ENCODE measurements around the gene NXN. TPM values are rescaled to one million over a fixed set of nuclear protein-coding genes. Genes with fewer than 3 reads are reported as not detected.
"Not testable (repeated sequence)": the region's sequence is repeated elsewhere in the genome, so short reads cannot be mapped to it uniquely, and the experiment has no call there.

NXN gene
- total RNA-seq, 1 donor from 2014 or later: 0.31 TPM

DNA sequence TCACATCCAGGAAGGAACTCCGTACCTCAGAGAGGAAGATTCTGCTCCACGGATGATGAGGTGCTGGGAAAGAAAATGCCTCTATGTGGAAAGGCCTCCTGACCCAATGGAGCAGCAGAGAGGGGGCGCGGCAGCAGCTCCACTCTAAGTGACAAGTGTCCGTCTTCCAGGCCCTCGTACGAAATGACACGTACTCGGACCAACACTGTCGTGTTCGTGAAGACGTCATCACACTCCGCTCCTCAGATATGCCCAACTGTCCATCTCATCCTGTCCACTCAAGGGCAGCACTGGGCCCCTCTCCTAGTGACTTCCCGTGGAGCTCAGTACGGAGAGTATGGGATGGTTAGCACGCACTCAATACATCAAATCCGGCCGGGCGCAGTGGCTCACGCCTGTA lies 165.2 kb downstream of the NXN start:
- Mint-ChIP-seq H3K9me3 (no peaks in the 10 kb centered on the region), H3K27me3 (ENCODE audit: insufficient read depth) (peaks cover 2% of the 10 kb centered on the region), H3K36me3 (ENCODE audit: low read depth) (no peaks in the 10 kb centered on the region)

DNA sequence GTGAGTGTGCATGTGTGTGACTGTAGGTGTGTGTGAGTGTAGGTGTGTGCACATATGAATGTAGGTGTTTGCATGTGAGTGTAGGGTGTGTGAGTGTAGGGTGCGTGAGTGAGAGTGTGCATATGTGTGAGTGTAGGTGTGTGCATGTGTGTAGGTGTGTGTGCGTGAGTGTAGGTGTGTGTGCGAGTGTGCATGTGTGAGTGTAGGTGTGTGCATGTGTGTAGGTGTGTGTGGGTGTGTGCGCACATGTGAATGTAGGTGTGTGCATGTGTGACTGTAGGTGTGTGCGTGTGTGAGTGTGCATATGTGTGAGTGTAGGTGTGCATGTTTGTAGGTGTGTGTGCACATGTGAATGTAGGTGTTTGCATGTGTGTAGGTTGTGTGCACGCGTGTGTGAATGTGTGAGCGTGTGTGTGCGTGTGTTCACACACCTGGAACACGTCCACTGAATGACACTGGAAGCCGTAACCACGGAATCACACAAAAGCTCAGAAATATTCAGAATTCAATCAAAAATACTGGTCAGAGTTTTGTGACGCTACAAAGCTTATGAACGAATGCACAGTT lies 166.9 kb downstream of the NXN start:
- DNase-seq (ENCODE audit: low spot score): no peak
- peaks cover 2% of the 10 kb centered on the region for H3K27me3 Mint-ChIP-seq (ENCODE audit: insufficient read depth)
- no peak overlapping the region for H3K4me3 Mint-ChIP-seq
- H3K27ac Mint-ChIP-seq: no peak overlapping the region
- H3K36me3 Mint-ChIP-seq (ENCODE audit: low read depth): no peaks in the 10 kb centered on the region
- no peaks in the 10 kb centered on the region for H3K4me1 Mint-ChIP-seq (ENCODE audit: low read depth)
- H3K9me3 Mint-ChIP-seq: no peaks in the 10 kb centered on the region
- intact Hi-C loops (cut with micrococcal nuclease): no loop called here

More for the DNA sequence above, 165.2 kb downstream of the NXN start:
- no peak for DNase-seq (ENCODE audit: low spot score)
- intact Hi-C loops (cut with micrococcal nuclease): no loop called here
- H3K4me3 Mint-ChIP-seq: no peak overlapping the region
- no peak overlapping the region for H3K27ac Mint-ChIP-seq
- H3K4me1 Mint-ChIP-seq (ENCODE audit: low read depth): no peaks in the 10 kb centered on the region

GRCh38 chr17:811051-811784 lies 168.4 kb downstream of the NXN start:
- no peak overlapping the region for H3K4me3 Mint-ChIP-seq
- no peaks in the 10 kb centered on the region for H3K9me3 Mint-ChIP-seq

DNA sequence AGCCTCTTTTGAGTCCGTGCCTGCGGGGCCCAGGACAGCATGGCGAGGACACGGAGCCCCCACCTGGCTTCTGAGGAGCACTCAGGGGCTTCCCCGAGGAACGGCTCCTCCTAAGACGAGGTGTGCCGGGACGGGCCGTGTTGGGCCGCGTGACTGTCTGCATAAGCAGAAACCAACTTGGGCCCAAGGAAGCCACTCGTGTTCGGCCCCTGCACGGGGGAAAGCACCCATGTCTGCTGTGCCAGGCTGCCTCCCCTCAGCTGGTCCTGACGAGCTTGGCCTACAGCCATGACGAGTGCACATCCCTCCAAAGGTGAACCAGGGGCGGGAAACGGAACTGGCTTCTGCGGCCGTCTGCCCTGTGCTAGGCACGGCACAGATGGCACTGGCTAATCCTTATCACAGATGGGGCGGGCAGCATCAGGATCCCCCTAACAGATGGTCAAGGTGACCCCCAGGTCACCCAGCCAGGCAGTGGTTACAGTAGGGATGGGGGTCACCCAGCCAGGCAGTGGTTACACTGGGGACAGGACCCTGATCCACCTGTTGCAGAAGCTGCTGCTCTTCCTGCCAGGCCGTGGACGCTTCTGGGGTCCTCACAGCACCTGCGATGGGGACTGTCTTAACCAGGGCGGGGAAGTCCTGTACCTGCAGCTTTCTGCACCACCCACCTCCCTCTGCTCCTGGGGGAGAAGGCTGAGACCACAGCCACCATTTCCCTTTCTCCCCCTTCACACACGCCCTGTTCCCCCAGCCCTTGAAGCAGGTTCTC lies 171.9 kb downstream of the NXN start:
- Mint-ChIP-seq H3K36me3 (ENCODE audit: low read depth) (no peaks in the 10 kb centered on the region), H3K27me3 (ENCODE audit: insufficient read depth) (no peaks in the 10 kb centered on the region), H3K9me3 (no peaks in the 10 kb centered on the region), H3K4me1 (ENCODE audit: low read depth) (no peaks in the 10 kb centered on the region), H3K27ac (no peak overlapping the region), H3K4me3 (no peak overlapping the region)
- intact Hi-C loops (cut with micrococcal nuclease): no loop called here
- no peak for DNase-seq (ENCODE audit: low spot score)

More at GRCh38 chr17:811051-811784, 168.4 kb downstream of the NXN start:
- peaks cover 2% of the 10 kb centered on the region for H3K27me3 Mint-ChIP-seq (ENCODE audit: insufficient read depth)
- no peaks in the 10 kb centered on the region for H3K36me3 Mint-ChIP-seq (ENCODE audit: low read depth)
- intact Hi-C loops (cut with micrococcal nuclease): no loop called here
- H3K27ac Mint-ChIP-seq: no peak overlapping the region
- no peak for DNase-seq (ENCODE audit: low spot score)
- no peaks in the 10 kb centered on the region for H3K4me1 Mint-ChIP-seq (ENCODE audit: low read depth)

DNA sequence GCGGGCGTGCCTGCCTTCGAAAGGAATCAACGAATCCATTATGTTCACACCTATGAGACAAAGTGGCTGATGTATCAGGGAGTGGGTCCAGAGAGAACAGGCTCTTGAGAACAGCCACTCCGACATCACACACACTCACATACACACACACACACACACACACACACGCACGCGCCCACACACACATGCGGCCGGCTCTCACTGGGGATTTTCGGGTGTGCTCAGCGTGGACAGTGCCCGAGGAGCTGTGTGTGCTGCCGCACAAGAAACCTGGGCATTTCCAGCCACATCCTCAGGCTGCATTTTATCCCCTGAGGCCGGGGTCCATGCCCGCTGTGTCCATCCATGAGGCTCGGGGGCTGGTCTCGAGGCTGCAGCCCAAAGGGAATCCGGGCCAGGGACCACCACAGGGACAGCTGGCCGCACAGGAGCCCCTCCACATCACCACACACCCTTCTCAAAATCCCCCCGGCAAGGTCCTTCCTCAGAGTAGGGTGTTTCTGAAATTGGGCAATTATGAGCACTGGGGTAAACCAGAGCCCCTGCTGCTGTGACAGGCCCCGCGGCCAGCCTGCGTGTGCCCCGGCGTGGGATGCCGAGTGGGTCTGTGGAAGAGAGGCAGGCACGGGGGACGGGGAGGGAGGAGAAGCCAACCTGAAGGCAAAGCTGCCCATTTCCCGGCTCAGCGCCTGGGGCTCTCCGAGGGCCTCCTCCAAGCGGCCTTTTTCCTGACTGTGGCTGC lies 172.6 kb downstream of the NXN start:
- H3K27me3 Mint-ChIP-seq (ENCODE audit: insufficient read depth): no peaks in the 10 kb centered on the region
- H3K4me3 Mint-ChIP-seq: no peak overlapping the region
- intact Hi-C loops (cut with micrococcal nuclease): no loop called here

DNA sequence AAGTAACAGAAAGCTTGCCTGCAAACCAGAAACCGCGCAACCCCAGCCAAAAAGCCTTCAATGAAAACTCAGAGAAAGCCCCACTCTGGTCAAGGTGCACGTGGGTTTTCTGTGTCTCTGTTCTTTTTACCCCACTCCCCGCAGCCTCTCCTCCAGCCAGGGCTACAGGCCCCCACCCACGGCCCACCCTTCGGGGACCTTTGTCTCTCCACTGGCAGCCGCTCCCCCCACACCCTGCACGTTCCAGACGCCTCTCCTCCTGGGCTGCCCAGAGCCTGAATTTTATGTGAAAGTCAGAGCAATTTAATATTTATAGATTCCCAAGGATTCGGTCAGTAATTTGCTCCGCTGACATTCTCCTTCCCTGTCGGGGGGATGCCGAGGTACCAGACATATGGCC lies 173.2 kb downstream of the NXN start:
- no peaks in the 10 kb centered on the region for H3K4me1 Mint-ChIP-seq (ENCODE audit: low read depth)
- H3K27ac Mint-ChIP-seq: no peak overlapping the region
- H3K27me3 Mint-ChIP-seq (ENCODE audit: insufficient read depth): no peaks in the 10 kb centered on the region
- no peak for DNase-seq (ENCODE audit: low spot score)
- intact Hi-C loops (cut with micrococcal nuclease): no loop called here
- H3K9me3 Mint-ChIP-seq: no peaks in the 10 kb centered on the region
- H3K4me3 Mint-ChIP-seq: no peak overlapping the region
- H3K36me3 Mint-ChIP-seq (ENCODE audit: low read depth): no peaks in the 10 kb centered on the region

More for the DNA sequence above, 172.6 kb downstream of the NXN start:
- Mint-ChIP-seq H3K27ac (no peak overlapping the region), H3K4me1 (ENCODE audit: low read depth) (no peaks in the 10 kb centered on the region), H3K9me3 (no peaks in the 10 kb centered on the region), H3K36me3 (ENCODE audit: low read depth) (no peaks in the 10 kb centered on the region)
- DNase-seq (ENCODE audit: low spot score): no peak

DNA sequence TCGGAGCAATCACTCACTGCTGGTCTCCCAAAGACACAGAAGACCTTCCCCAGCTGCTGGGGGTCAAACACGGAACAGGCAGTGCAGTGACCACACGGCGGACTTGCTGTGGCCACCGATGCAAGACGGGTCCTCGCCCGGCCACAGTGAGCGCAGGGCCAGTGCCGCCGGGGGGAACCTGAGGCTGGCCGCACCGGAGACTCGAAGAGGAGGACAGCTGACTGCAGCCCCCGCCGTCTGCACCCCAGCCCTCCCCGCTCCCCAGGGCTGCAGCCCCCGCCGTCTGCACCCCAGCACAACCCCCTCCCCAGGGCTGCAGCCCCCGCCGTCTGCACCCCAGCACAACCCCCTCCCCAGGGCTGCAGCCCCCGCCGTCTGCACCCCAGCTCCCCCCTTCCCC lies 173.7 kb downstream of the NXN start:
- H3K9me3 Mint-ChIP-seq; H3K4me3 Mint-ChIP-seq; H3K27me3 Mint-ChIP-seq (ENCODE audit: insufficient read depth); H3K27ac Mint-ChIP-seq; DNase-seq (ENCODE audit: low spot score); H3K36me3 Mint-ChIP-seq (ENCODE audit: low read depth); H3K4me1 Mint-ChIP-seq (ENCODE audit: low read depth); intact Hi-C loops (cut with micrococcal nuclease): not testable (repeated sequence)

- H3K27ac Mint-ChIP-seq: no peak overlapping the region
- no peaks in the 10 kb centered on the region for H3K27me3 Mint-ChIP-seq (ENCODE audit: insufficient read depth)
- H3K4me3 Mint-ChIP-seq: no peak overlapping the region
- intact Hi-C loops (cut with micrococcal nuclease): no loop called here
- H3K4me1 Mint-ChIP-seq (ENCODE audit: low read depth): no peaks in the 10 kb centered on the region
- H3K9me3 Mint-ChIP-seq: no peaks in the 10 kb centered on the region
- no peak for DNase-seq (ENCODE audit: low spot score)
- no peaks in the 10 kb centered on the region for H3K36me3 Mint-ChIP-seq (ENCODE audit: low read depth)
These were observed 174.8 kb downstream of the NXN start for GRCh38 chr17:804541-805435.

DNA sequence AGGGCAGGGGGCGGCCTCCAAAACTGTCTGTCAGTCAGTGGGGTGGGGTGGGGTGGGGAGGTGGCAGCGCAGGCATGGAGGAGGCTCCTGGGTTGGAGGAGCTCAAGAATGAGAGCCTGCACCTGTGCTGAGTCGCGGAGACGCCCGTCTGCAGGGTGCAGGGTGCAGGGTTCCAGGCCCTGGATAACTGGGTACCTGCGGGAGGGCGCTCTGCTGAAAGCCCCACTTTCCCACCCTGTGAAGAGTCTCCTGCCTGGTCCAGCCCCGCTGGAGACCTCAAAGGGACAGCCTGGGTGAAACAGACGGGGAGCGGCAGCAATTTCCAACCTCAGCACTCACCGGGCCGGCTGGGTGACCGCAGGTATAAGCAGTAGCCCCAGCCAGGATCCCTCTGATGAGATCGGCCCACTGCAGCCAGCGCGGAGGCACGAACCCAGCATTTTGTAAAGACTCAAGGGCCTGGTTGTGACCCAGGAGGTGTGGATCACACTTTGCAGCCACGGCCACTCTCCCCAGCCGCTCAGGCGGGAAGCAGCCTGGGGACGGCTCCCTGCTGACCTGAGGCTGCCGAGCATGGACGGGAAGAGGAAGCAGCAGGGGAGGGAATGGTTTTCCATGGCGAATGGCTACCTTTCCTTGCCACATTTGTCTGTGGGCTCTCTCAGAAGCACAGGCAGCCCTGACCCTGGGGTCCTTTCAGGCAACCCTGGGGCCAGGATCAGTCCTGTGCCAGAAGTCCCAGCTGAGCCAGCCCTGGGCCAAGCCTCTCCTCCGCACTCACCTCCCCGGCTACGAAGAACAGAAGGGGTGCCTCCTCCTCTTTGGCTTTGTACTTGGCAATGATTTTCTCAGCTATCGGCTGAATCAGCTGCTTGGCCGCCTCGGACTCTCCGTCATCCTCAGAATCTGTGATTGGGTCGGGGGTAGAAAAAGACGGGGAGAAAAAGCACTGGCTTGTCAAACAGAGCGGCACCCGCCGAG lies 176.4 kb downstream of the NXN start:
- Mint-ChIP-seq H3K4me1 (ENCODE audit: low read depth) (no peaks in the 10 kb centered on the region), H3K36me3 (ENCODE audit: low read depth) (no peaks in the 10 kb centered on the region), H3K9me3 (no peaks in the 10 kb centered on the region), H3K27me3 (ENCODE audit: insufficient read depth) (no peaks in the 10 kb centered on the region), H3K27ac (no peak overlapping the region), H3K4me3 (no peak overlapping the region)
- intact Hi-C loops (cut with micrococcal nuclease): no loop called here
- DNase-seq (ENCODE audit: low spot score): no peak

DNA sequence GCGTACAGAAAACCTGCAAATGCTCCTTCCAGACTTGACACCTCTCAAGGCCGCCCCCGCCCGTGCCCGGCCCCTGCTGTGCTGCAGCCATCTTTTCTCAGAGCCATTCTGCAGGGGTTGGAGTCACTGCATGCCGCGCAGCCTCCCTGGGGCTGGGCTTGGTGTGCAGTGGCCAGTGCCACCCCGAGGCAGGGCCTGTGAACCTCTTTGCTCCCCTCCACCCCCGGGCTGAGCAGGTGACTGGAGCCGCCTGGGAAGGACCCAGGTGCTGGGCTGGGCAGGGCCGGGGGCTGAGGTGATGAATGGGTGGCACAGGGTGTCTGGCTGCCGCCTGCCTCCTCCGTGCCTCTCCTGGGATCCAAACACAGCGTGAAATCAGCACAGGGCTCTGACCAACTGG lies 177.1 kb downstream of the NXN start:
- Mint-ChIP-seq H3K4me3 (no peak overlapping the region), H3K9me3 (no peaks in the 10 kb centered on the region), H3K36me3 (ENCODE audit: low read depth) (no peaks in the 10 kb centered on the region), H3K27me3 (ENCODE audit: insufficient read depth) (no peaks in the 10 kb centered on the region), H3K27ac (no peak overlapping the region), H3K4me1 (ENCODE audit: low read depth) (no peaks in the 10 kb centered on the region)
- no peak for DNase-seq (ENCODE audit: low spot score)
- intact Hi-C loops (cut with micrococcal nuclease): no loop called here

GRCh38 chr17:801660-802059 lies 177.9 kb downstream of the NXN start:
- DNase-seq (ENCODE audit: low spot score): no peak
- Mint-ChIP-seq H3K27ac (no peak overlapping the region), H3K9me3 (no peaks in the 10 kb centered on the region), H3K4me1 (ENCODE audit: low read depth) (no peaks in the 10 kb centered on the region), H3K27me3 (ENCODE audit: insufficient read depth) (no peaks in the 10 kb centered on the region), H3K4me3 (no peak overlapping the region), H3K36me3 (ENCODE audit: low read depth) (no peaks in the 10 kb centered on the region)
- intact Hi-C loops (cut with micrococcal nuclease): no loop called here

Data from activated T-helper 1 cell treated with anti-CD3 and anti-CD28 coated beads, Interleukin-12 subunit alpha, Interleukin-12 subunit beta, Interleukin-2, Interleukin-4 antibody, amounts not matched to agents 30 ng/mL and 10 ng/mL and 1 ng/mL, durations not matched to agents 14 hours and 24 hours and 36 hours (primary cell).